HepG2 (cell line): ENCODE results near the gene FAM174C. TPM values are rescaled to one million over a fixed set of nuclear protein-coding genes. Genes with fewer than 3 reads are reported as not detected.

Source experiments
- ATAC-seq: fragments of 200-7000 bp; cut with Tn5 transposase; 3 replicates; pipeline ENCODE4 v1.9.1; 2020; ENCODE audit warnings: mild to moderate bottlenecking, moderate library complexity
- BruUV-seq: library from RNA; stranded (reverse); fragments of 400-500 nt; replicated peaks from 2 replicates; lab custom pipeline; 2021; lab: Mats Ljungman, UMichigan
- CTCF ChIA-PET: fragments of 300-600 bp; formaldehyde crosslinking; extraction: SDS; loops from one replicate; lab custom pipeline; 2021; ENCODE audit warnings: low total read pairs, inconsistent platforms, low intra/inter-chr PET ratio; lab: Yijun Ruan, JAX
- POLR2A ChIA-PET: fragments of 350-600 bp; sonication (Branson Sonifier 250); formaldehyde crosslinking; loops from one replicate; lab custom pipeline; 2020; ENCODE audit warnings: antibody characterized with exemption, inconsistent platforms; lab: Yijun Ruan, JAX
- DNase-seq: peaks from one replicate; pipeline ENCODE4 v3.0.0-alpha.2; 2015; ENCODE audit warnings: low spot score
- FAIRE-seq: peaks from 3 replicates; lab custom pipeline; 2011; peaks lifted over from hg19 to GRCh38; lab: Jason Lieb, UNC
- H2AFZ ChIP-seq: one replicate; pipeline ENCODE4 v1.6.1; 2011; ENCODE audit warnings: low read length, inconsistent platforms
- H3K27ac ChIP-seq: fragments of 300-600 bp; 3 replicates; pipeline ENCODE4 v1.8.0; 2011; ENCODE audit warnings: mixed run types, mild to moderate bottlenecking, mixed read lengths, low read length, inconsistent platforms; ENCODE audit not compliant: insufficient read depth; ENCODE audit errors: extremely low read length
- H3K27me3 ChIP-seq, 2 experiments: fragments of 200-600 bp in 1 of 2; 2 replicates in 1 of 2; 3 replicates in 1 of 2; pipeline versions ENCODE4 v1.6.0 to v1.8.0; 2011; ENCODE audit warnings: low read length in 2 of 2, mild to moderate bottlenecking in 2 of 2, moderate library complexity in 2 of 2, inconsistent platforms in 1 of 2; ENCODE audit not compliant: insufficient read depth in 2 of 2, control insufficient read depth in 1 of 2
- H3K36me3 ChIP-seq, 2 experiments: fragments of 200-600 bp in 1 of 2; replicated peaks in 1 of 2; 2 replicates in 1 of 2; 3 replicates in 1 of 2; pipeline versions ENCODE4 v1.5.1 to v1.8.0; 2011; ENCODE audit warnings: low read length in 2 of 2, inconsistent platforms in 1 of 2; ENCODE audit not compliant: insufficient read depth in 2 of 2, control insufficient read depth in 1 of 2
- H3K4me1 ChIP-seq: 2 replicates; pipeline ENCODE4 v1.5.1; 2012; ENCODE audit warnings: low read length, inconsistent platforms; ENCODE audit not compliant: insufficient read depth
- H3K4me2 ChIP-seq: 2 replicates; pipeline ENCODE4 v1.6.0; 2011; ENCODE audit warnings: low read depth, low read length, inconsistent platforms
- H3K4me3 ChIP-seq, 3 experiments: fragments of 200-600 bp in 1 of 3; sonication (generic), shearing (Covaris generic) in 1 of 3; replicated peaks in 1 of 3; 2 replicates each; pipeline ENCODE4 v1.5.1; 2011 to 2016; ENCODE audit warnings: low read length in 3 of 3, inconsistent platforms in 2 of 3, low read depth in 2 of 3, mild to moderate bottlenecking in 2 of 3, control low read depth in 1 of 3, mixed read lengths in 1 of 3; ENCODE audit not compliant: insufficient read depth in 1 of 3
- H3K79me2 ChIP-seq: one replicate; pipeline ENCODE4 v1.6.1; 2011; ENCODE audit warnings: low read length, inconsistent platforms; ENCODE audit not compliant: insufficient read depth
- H3K9ac ChIP-seq: 2 replicates; pipeline ENCODE4 v1.6.0; 2011; ENCODE audit warnings: mild to moderate bottlenecking, low read depth, low read length, inconsistent platforms; ENCODE audit not compliant: insufficient read depth
- H3K9me3 ChIP-seq: 2 replicates; pipeline ENCODE4 v1.5.1; 2012; ENCODE audit warnings: mild to moderate bottlenecking, low read length
- H4K20me1 ChIP-seq: 2 replicates; pipeline ENCODE4 v1.6.0; 2011; ENCODE audit warnings: inconsistent platforms, mild to moderate bottlenecking, low read length, moderate library complexity; ENCODE audit not compliant: insufficient read depth
- EZH2 ChIP-seq: conservative IDR thresholded peaks from 2 replicates; pipeline ENCODE4 v1.6.1; 2012; ENCODE audit warnings: mild to moderate bottlenecking, low read depth, low read length, moderate library complexity
- GLI4 ChIP-seq: sonication (generic); formaldehyde crosslinking; IDR thresholded peaks from 2 replicates; pipeline ENCODE4 v1.5.1; 2020; ENCODE audit warnings: missing genetic modification reagents, mild to moderate bottlenecking, moderate library complexity, borderline replicate concordance
- KLF9 ChIP-seq: IDR thresholded peaks from 2 replicates; pipeline ENCODE4 v1.6.1; 2016; ENCODE audit warnings: low read depth
- MEIS1 ChIP-seq: sonication (generic); formaldehyde crosslinking; IDR thresholded peaks from 2 replicates; pipeline ENCODE4 v1.9.0; 2021; ENCODE audit warnings: mild to moderate bottlenecking, missing genetic modification reagents, moderate library complexity, borderline replicate concordance
- MTF1 ChIP-seq: sonication (generic); formaldehyde crosslinking; IDR thresholded peaks from 2 replicates; pipeline ENCODE4 v1.5.0; 2020; ENCODE audit warnings: missing genetic modification reagents
- RAD21 ChIP-seq: fragments of 450-650 bp; formaldehyde crosslinking; IDR thresholded peaks from 2 replicates; pipeline ENCODE4 v1.5.0; 2020; ENCODE audit warnings: mild to moderate bottlenecking
- RAD51 ChIP-seq: fragments of 450-650 bp; IDR thresholded peaks from 2 replicates; pipeline ENCODE4 v1.6.1; 2016; ENCODE audit warnings: borderline replicate concordance
- RFXAP ChIP-seq: sonication (generic); formaldehyde crosslinking; IDR thresholded peaks from 2 replicates; pipeline ENCODE4 v1.4.0; 2020; ENCODE audit warnings: missing genetic modification reagents, borderline replicate concordance
- SKI ChIP-seq: fragments of 450-650 bp; IDR thresholded peaks from one replicate; pipeline ENCODE4 v1.6.1; 2018; ENCODE audit warnings: mild to moderate bottlenecking; ENCODE audit not compliant: partially characterized antibody
- U2AF1 ChIP-seq: fragments of 200-400 bp; formaldehyde crosslinking; optimal IDR thresholded peaks from 2 replicates; pipeline ENCODE3; 2017; ENCODE audit warnings: mild to moderate bottlenecking, low read depth, low read length
- ZBTB34 ChIP-seq: sonication (generic); formaldehyde crosslinking; IDR thresholded peaks from 2 replicates; pipeline ENCODE4 v1.8.0; 2022; ENCODE audit warnings: mild to moderate bottlenecking, missing genetic modification reagents
- ZC3H13 ChIP-seq: sonication (generic); formaldehyde crosslinking; IDR thresholded peaks from 2 replicates; pipeline ENCODE4 v1.8.1; 2023; ENCODE audit warnings: mild to moderate bottlenecking, missing genetic modification reagents, moderate library complexity
- ZNF264 ChIP-seq: sonication (generic); formaldehyde crosslinking; IDR thresholded peaks from 2 replicates; pipeline ENCODE4 v1.4.0; 2020; ENCODE audit warnings: missing genetic modification reagents
- ZNF670 ChIP-seq: sonication (generic); formaldehyde crosslinking; IDR thresholded peaks from 2 replicates; pipeline ENCODE4 v1.8.0; 2022; ENCODE audit warnings: mild to moderate bottlenecking, missing genetic modification reagents, borderline replicate concordance
- ZSCAN21 ChIP-seq: sonication (generic); formaldehyde crosslinking; IDR thresholded peaks from 2 replicates; pipeline ENCODE4 v1.8.0; 2022; ENCODE audit warnings: mild to moderate bottlenecking, missing genetic modification reagents, moderate library complexity, borderline replicate concordance
- WGBS: methylation state at CpG from one replicate; pipeline ENCODE4 v1.1.6; 2017; ENCODE audit warnings: low lambda C conversion rate; 5-methylcytosine and 5-hydroxymethylcytosine counted together
- in situ Hi-C: cut with HindIII; loops from 2 replicates; pipeline ENCODE4 v1.10.0; 2017; ENCODE audit warnings: low pct_unique_long_range_greater_than_20kb; ENCODE audit not compliant: extremely low pct_ligation_motif_present
- intact Hi-C: fragments of 100-400 bp; cut with micrococcal nuclease; formaldehyde crosslinking; loops from one replicate; pipeline ENCODE4 v1.10.0; 2022; ENCODE audit not compliant: unreplicated experiment
- polyA plus RNA-seq, 8 experiments: library from polyadenylated mRNA; depleted of rRNA in 3 of 8; stranded (reverse) in 7 of 8; unstranded in 1 of 8; fragments of >200 nt; fragmentation: Illumina TruSeq in 4 of 8; extraction: Trizol in 4 of 8; gene quantifications; 2 replicates each; pipeline versions ENCODE4 v1.2.1 to v1.2.3, GENCODE V29; 2011 to 2016; ENCODE audit warnings: low read depth in 4 of 8, missing spikeins in 1 of 8, mixed read lengths in 1 of 8; ENCODE audit not compliant: insufficient read depth in 1 of 8
- total RNA-seq, 5 experiments: library from RNA; depleted of rRNA; stranded (reverse); fragments of >200 nt; fragmentation: Illumina TruSeq; extraction: Trizol; gene quantifications; 2 replicates each; pipeline ENCODE4 v1.2.3, GENCODE V29; 2016; ENCODE audit warnings: low read depth in 1 of 5
- TF ChIP-seq, protein P1 (sequence below): sonication (generic); formaldehyde crosslinking; IDR thresholded peaks from 2 replicates; pipeline ENCODE4 v1.4.0; 2020; ENCODE audit warnings: missing genetic modification reagents
- TF ChIP-seq, protein P2 (sequence below): sonication (generic); formaldehyde crosslinking; IDR thresholded peaks from 2 replicates; pipeline ENCODE4 v1.4.0; 2020; ENCODE audit warnings: mild to moderate bottlenecking, missing genetic modification reagents

The FAM174C gene
- total and polyA plus RNA-seq, 2 of the 13 experiments (the other 11 are each of a cell fraction or from before 2014, with no cell fraction given): 19.5 to 31.3 TPM

GRCh38 chr19:1290196-1290702 lies 14.9 kb downstream of the FAM174C start (continued):
- TF ChIP-seq, protein P1, sequence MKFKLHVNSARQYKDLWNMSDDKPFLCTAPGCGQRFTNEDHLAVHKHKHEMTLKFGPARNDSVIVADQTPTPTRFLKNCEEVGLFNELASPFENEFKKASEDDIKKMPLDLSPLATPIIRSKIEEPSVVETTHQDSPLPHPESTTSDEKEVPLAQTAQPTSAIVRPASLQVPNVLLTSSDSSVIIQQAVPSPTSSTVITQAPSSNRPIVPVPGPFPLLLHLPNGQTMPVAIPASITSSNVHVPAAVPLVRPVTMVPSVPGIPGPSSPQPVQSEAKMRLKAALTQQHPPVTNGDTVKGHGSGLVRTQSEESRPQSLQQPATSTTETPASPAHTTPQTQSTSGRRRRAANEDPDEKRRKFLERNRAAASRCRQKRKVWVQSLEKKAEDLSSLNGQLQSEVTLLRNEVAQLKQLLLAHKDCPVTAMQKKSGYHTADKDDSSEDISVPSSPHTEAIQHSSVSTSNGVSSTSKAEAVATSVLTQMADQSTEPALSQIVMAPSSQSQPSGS: 0 out of 2 replicates have a peak, but pooled peaks have one; percentile 3

DNA sequence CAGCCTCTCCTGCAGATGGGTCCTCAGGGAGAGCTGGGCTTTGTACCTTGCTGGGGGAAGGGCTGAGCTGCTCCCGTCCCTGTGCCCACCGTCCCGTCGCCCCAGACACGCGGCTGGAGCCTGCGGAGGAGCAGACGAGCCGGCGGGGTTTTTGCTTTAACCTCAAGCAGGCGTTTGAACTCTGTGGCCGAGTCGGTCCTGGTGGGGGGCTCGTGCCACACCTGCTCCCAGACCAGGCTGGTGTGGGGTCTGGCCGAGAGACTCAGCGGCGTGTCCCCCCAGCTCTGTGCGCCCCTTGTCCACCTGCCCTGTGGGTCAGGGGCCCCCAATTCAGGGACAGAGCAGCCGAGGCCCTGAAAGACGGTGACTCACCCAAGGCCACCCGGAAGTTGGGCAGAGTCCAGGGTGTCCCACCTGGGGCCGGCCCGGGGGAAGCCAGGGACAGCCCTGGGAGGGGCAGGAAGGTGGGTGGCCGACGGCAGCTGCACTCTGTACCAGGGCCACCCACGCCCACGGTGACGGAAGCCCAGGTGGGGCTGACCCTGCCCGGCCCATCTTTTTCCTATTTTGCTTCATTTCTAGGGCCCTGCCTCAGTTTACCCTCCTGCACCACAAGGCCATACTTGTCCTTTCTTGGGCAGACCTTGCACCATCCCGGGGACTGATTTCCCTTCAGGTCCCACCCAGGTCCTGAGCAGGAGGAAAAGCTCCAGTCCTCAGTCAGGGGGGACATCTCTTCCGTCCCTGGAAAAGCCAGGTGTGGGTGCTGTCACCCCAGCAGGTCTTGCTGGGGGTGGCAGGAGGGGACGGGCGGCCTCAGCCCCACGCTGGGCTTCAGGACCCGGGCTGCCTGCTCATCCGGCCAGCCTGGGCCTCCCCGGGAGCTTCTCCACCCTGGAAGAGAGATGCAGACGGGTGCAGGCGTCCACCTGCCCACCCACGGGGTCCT lies 15.6 kb downstream of the FAM174C start:
- Histone ChIP-seq H3K36me3 (peaks cover 0 to 3% of the 10 kb centered on the region in 2 experiments; a peak in 2 of 5 replicates), H4K20me1 (no peaks in the 10 kb centered on the region), H3K9me3 (no peaks in the 10 kb centered on the region), H3K4me1 (peaks cover 61% of the 10 kb centered on the region), H2AFZ (no peak overlapping the region), H3K4me2 (peak overlapping the region; percentile 89), H3K79me2 (peaks cover 50% of the 10 kb centered on the region), H3K27me3 (no peaks in the 10 kb centered on the region; a peak in 1 of 5 replicates), H3K27ac (peak overlapping the region; percentile 91), H3K9ac (peak overlapping the region; percentile 76), H3K4me3 (peak overlapping the region; percentile 61 to 75 (median 63))
- intact Hi-C loops: no loop called here
- in situ Hi-C loops: no loop called here
- ATAC-seq (peak; percentile 71), DNase-seq (peak; percentile 76), FAIRE-seq (peak; percentile 18)
- ChIA-PET CTCF (no interaction called here), POLR2A (interaction anchor here (0.6 to 1.8 kb wide), 14 partner anchors 7 to 83 kb away, joined by 3 to 15 read pairs (median 3); partner anchors contain the start of genes CIRBP and FAM174C)
- BruUV-seq: no TSS peak
- 28% methylated on average over 3 of the region's 40 CpGs for whole genome bisulfite sequencing
- TF ChIP-seq RAD21 (CRISPR knock-in tag) (peak; percentile 44), ZNF264 (CRISPR knock-in tag) (peak; percentile 64; the same call in 1 of the 2 replicates), ZC3H13 (peak; percentile 80; the same call in 1 of the 2 replicates), ZNF670 (CRISPR knock-in tag) (peak; percentile 53), ZSCAN21 (CRISPR knock-in tag) (peak; percentile 82; the same call in 1 of the 2 replicates), U2AF1 (no peak), SKI (peak; percentile 87), MEIS1 (CRISPR knock-in tag) (peak; percentile 88; the same call in 1 of the 2 replicates), RFXAP (no peak), KLF9 (CRISPR knock-in tag) (no peak), MTF1 (CRISPR knock-in tag) (no peak), RAD51 (no peak), GLI4 (CRISPR knock-in tag) (peak; percentile 87; the same call in 1 of the 2 replicates), ZBTB34 (CRISPR knock-in tag) (no peak), EZH2 (no peak)
- TF ChIP-seq, protein P2, sequence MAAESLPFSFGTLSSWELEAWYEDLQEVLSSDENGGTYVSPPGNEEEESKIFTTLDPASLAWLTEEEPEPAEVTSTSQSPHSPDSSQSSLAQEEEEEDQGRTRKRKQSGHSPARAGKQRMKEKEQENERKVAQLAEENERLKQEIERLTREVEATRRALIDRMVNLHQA: no peak
